ENCODE measurements around the gene MBNL1. TPM values are rescaled to one million over a fixed set of nuclear protein-coding genes. Genes with fewer than 3 reads are reported as not detected.

Gene MBNL1
- polyA plus RNA-seq, 3 donors, result 190 to 204 (median 191) TPM

DNA sequence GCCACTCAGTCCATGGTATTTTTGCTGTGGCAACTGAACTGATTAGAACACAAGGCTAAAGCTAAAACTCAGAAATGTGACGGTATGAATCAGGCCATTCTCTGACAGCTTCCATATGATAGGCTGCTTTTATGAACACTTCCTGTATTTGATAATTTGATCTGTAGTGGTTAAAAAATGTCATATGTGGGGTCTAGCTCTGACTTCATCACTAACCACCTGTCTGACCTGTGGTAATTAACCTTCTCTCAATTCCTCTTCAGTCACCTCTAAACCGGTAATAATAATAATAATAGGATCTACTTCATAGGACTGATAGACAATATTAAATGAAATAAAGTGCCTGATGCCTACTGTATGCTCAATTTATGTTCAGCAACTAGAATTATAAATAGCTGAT lies 223.2 kb downstream of the MBNL1 start:
- H3K4me3 Mint-ChIP-seq, result no peak overlapping the region
- no peak for DNase-seq
- H4K20me1 ChIP-seq (ENCODE audit: insufficient read depth, low read length), result no peaks in the 10 kb centered on the region
- no peaks in the 10 kb centered on the region for H3K27me3 ChIP-seq (ENCODE audit: control insufficient read depth in 2 of 2, insufficient read depth in 2 of 2, low read length in 2 of 2)
- H3K4me2 ChIP-seq (replicated peaks; ENCODE audit: extremely low read depth, low read length, poor library complexity, severe bottlenecking), result no peak overlapping the region
- no peaks in the 10 kb centered on the region for H3K36me3 Mint-ChIP-seq
- no peak overlapping the region for H2AFZ ChIP-seq (ENCODE audit: insufficient read depth, low read depth, low read length, poor library complexity, severe bottlenecking)
- H3K9me3 Mint-ChIP-seq, result peaks cover 0 to 2% (median 0%) of the 10 kb centered on the region in 7 donors
- no peak overlapping the region for H3K9ac ChIP-seq (ENCODE audit: insufficient read depth, low read length, poor library complexity, severe bottlenecking)
- no peak overlapping the region for H3K4me3 ChIP-seq (replicated peaks in 1 of 3; ENCODE audit: low read depth in 2 of 3, low read length in 3 of 3)
- no peaks in the 10 kb centered on the region for H3K4me1 ChIP-seq (ENCODE audit: control insufficient read depth in 1 of 2, insufficient read depth in 2 of 2, low read length in 2 of 2)
- intact Hi-C loops (cut with micrococcal nuclease), result no loop called here
- H3K79me2 ChIP-seq (ENCODE audit: insufficient read depth, low read length), result no peaks in the 10 kb centered on the region
- H3K36me3 ChIP-seq (replicated peaks in 1 of 2; ENCODE audit: control insufficient read depth in 1 of 2, insufficient read depth in 2 of 2, low read length in 2 of 2), result no peaks in the 10 kb centered on the region
- peaks cover 3% of the 10 kb centered on the region for H3K4me1 Mint-ChIP-seq
- no peak overlapping the region for H3K27ac ChIP-seq (ENCODE audit: low read depth in 1 of 2, low read length in 2 of 2)
- H3K27ac Mint-ChIP-seq, result no peak overlapping the region
- TF ChIP-seq, protein P1, sequence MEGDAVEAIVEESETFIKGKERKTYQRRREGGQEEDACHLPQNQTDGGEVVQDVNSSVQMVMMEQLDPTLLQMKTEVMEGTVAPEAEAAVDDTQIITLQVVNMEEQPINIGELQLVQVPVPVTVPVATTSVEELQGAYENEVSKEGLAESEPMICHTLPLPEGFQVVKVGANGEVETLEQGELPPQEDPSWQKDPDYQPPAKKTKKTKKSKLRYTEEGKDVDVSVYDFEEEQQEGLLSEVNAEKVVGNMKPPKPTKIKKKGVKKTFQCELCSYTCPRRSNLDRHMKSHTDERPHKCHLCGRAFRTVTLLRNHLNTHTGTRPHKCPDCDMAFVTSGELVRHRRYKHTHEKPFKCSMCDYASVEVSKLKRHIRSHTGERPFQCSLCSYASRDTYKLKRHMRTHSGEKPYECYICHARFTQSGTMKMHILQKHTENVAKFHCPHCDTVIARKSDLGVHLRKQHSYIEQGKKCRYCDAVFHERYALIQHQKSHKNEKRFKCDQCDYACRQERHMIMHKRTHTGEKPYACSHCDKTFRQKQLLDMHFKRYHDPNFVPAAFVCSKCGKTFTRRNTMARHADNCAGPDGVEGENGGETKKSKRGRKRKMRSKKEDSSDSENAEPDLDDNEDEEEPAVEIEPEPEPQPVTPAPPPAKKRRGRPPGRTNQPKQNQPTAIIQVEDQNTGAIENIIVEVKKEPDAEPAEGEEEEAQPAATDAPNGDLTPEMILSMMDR (IDR thresholded peaks at IDR 0.05), result no peak
- peaks cover 0 to 2% (median 0%) of the 10 kb centered on the region in 3 donors for H3K27me3 Mint-ChIP-seq (ENCODE audit: low read depth in 3 of 3)
- no CpG with 5 or more reads among the region's 2 CpGs for WGBS (ENCODE audit: insufficient coverage)
- no peaks in the 10 kb centered on the region for H3K9me3 ChIP-seq (replicated peaks in 1 of 2; ENCODE audit: control insufficient read depth in 1 of 2, insufficient read depth in 1 of 2, low read length in 2 of 2)

DNA sequence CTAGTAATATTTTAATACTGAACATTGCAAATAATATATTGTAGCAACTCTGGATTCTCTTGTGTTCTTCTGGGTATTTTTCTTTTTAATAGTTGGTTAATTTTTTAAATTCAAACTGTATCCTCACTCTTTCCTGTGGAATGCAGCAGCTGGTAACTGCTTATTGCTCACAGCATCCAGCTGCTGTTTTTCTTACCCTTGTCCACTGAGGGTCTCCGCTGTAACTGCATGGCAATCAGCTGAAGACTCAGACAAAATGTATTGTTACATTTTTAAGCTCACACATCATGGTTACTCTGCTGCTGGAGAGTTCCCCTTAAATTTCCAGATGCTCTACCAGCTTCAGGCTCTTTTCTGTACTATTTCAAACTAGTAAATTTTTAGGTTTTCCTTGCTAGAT lies 227.6 kb downstream of the MBNL1 start:
- peaks cover 21% of the 10 kb centered on the region for H3K4me1 Mint-ChIP-seq
- H3K36me3 Mint-ChIP-seq, result no peaks in the 10 kb centered on the region
- H4K20me1 ChIP-seq (ENCODE audit: insufficient read depth, low read length), result no peaks in the 10 kb centered on the region
- no peaks in the 10 kb centered on the region for H3K27me3 ChIP-seq (ENCODE audit: control insufficient read depth in 2 of 2, insufficient read depth in 2 of 2, low read length in 2 of 2)
- no peak overlapping the region for H3K4me3 ChIP-seq (replicated peaks in 1 of 3; ENCODE audit: low read depth in 2 of 3, low read length in 3 of 3)
- no peak overlapping the region for H3K4me3 Mint-ChIP-seq
- WGBS (ENCODE audit: insufficient coverage), result no CpG with 5 or more reads among the region's 1 CpG
- peaks cover 0 to 6% (median 3%) of the 10 kb centered on the region in 7 donors for H3K9me3 Mint-ChIP-seq
- no peak overlapping the region for H3K27ac ChIP-seq (ENCODE audit: low read depth in 1 of 2, low read length in 2 of 2)
- H3K27ac Mint-ChIP-seq, result no peak overlapping the region
- peaks cover 6 to 15% of the 10 kb centered on the region in 2 donors for H3K4me1 ChIP-seq (ENCODE audit: control insufficient read depth in 1 of 2, insufficient read depth in 2 of 2, low read length in 2 of 2)
- H3K4me2 ChIP-seq (replicated peaks; ENCODE audit: extremely low read depth, low read length, poor library complexity, severe bottlenecking), result no peak overlapping the region
- no peaks in the 10 kb centered on the region for H3K27me3 Mint-ChIP-seq (ENCODE audit: low read depth in 3 of 3)
- intact Hi-C loops (cut with micrococcal nuclease), result no loop called here
- TF ChIP-seq, protein P1 (IDR thresholded peaks at IDR 0.05), result no peak
- H3K36me3 ChIP-seq (replicated peaks in 1 of 2; ENCODE audit: control insufficient read depth in 1 of 2, insufficient read depth in 2 of 2, low read length in 2 of 2), result no peaks in the 10 kb centered on the region
- H2AFZ ChIP-seq (ENCODE audit: insufficient read depth, low read depth, low read length, poor library complexity, severe bottlenecking), result no peak overlapping the region
- H3K9ac ChIP-seq (ENCODE audit: insufficient read depth, low read length, poor library complexity, severe bottlenecking), result no peak overlapping the region
- no peaks in the 10 kb centered on the region for H3K9me3 ChIP-seq (replicated peaks in 1 of 2; ENCODE audit: control insufficient read depth in 1 of 2, insufficient read depth in 1 of 2, low read length in 2 of 2)
- DNase-seq, result no peak
- H3K79me2 ChIP-seq (ENCODE audit: insufficient read depth, low read length), result no peaks in the 10 kb centered on the region
